HG03066 (cell line): ENCODE data around the gene PPP1R12B.
"Not testable (repeated sequence)": the region's sequence is repeated elsewhere in the genome, so short reads cannot be mapped to it uniquely, and the experiment has no call there.

Experiments
- ATAC-seq: cut with Tn5 transposase; IDR thresholded peaks from one replicate; pipeline ENCODE4 v1.9.1; 2021; ENCODE audit warnings: low read depth; ENCODE audit not compliant: unreplicated experiment

The PPP1R12B gene

GRCh38 chr1:202520857-202521216 lies 172.3 kb downstream of the PPP1R12B start:
- not testable (repeated sequence) for ATAC-seq

GRCh38 chr1:202521484-202521883 lies 173.0 kb downstream of the PPP1R12B start:
- ATAC-seq = not testable (repeated sequence)

GRCh38 chr1:202521886-202522285 lies 173.4 kb downstream of the PPP1R12B start:
- ATAC-seq = no peak

DNA sequence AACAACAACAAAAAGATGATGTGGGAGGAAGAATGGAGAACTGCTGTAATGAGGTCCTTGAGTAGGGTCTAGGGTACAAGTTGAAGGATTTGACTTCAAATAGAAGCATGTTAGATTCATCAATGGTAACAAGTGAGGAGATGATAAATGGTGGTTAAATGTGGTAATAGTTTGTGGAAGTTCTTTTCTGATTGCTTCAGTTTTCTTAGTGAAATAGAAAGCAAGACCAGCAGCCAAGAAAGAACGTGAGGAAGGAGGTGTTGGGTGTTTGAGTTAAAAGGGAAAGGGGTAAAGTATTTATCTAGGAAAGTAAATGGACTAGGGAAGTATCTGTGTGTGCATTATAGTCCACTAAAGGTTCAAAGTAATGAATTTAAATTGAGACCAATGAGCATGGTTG lies 177.6 kb downstream of the PPP1R12B start:
- not testable (repeated sequence) for ATAC-seq

DNA sequence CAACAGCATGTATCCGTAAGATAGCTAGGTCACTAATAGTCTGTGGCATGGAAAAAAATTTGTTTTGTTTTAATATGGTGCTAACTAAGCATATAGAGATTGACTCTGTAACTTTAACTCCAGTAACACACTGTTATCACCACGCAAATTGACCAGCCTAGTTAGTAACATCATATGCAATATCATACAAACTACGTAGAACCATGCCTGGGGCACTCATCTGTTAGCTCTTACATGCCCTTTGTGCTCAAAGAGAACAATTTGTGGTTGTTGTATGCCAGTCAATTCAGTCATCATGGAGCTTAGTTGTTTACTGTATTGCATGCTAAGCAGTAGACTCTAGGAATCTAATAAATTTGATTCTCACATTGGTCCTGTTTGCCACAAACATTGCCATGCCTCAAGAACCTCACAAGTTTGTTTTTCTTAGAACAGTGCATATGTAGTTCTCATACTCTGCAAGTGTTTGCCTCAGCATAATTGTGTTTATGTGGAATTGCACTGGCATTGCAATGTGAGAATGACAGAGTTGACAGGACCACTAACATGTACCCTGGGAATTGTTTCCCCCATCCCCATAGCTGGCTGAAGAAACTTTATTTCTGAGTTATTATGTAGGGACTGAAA lies 179.7 kb downstream of the PPP1R12B start:
- not testable (repeated sequence) for ATAC-seq

GRCh38 chr1:202530686-202531085 lies 182.2 kb downstream of the PPP1R12B start:
- ATAC-seq = not testable (repeated sequence)

GRCh38 chr1:202531472-202531811 lies 182.9 kb downstream of the PPP1R12B start:
- no peak for ATAC-seq

GRCh38 chr1:202531812-202532616 lies 183.5 kb downstream of the PPP1R12B start:
- not testable (repeated sequence) for ATAC-seq

DNA sequence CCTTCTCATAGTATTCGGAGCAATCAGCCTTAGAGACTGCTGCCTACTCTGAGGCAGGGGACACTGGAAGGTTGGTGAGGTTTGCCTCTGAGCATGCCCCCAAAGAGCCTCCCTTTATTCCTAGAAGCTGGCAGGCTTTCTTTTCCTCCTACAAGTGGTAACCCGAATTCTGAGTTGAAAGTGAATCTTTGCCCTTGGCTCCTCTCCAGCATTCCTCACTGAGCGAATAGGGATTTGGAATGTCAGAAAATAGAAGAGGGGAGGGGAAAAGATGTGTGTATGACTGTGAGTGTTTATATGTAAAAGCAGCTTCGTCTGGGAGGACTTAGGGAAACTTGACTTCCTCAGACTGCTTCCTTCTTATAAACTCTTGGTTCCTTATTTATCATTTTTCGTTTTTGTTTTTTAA lies 190.7 kb downstream of the PPP1R12B start:
- not testable (repeated sequence) for ATAC-seq

DNA sequence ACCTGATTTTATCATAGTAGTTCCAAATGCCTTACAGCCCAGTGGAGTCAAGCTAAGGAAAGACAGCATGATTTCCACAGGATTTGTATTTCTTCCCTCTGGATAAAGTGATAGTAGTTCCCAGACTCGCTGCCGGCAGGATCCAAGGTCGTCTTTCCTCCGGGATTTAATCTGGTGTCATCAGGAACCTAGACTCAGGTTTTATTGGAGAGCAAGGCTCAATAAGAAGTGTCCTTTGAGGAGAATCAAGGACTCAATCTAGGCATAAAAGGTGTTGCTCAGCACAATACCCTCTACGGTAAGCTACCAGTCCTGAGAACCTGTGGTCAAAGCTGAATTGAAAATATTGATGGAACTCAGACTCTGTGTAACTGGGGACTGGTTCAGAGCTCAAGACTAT lies 191.1 kb downstream of the PPP1R12B start:
- ATAC-seq = not testable (repeated sequence)

DNA sequence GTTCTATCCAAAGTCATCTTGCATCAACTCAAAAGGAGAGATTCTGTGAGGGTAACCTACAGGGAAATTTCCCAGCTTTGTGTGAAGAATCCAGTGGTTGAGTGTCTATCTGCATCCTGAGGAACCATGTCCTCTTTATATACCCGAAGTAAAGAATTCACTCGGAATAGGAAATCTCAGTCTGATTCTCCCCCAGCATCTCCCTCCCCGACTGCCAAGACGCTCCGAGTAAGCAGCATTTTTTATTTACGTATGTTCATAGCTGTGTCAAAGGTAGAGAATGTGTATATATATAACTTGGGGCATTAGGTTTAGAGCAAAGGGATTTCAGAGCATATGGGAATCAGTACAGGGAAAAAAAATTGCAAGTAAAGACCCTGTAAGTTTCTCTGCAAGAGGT lies 191.5 kb downstream of the PPP1R12B start:
- ATAC-seq = no peak

GRCh38 chr1:202540448-202540847 lies 191.9 kb downstream of the PPP1R12B start:
- ATAC-seq = no peak

DNA sequence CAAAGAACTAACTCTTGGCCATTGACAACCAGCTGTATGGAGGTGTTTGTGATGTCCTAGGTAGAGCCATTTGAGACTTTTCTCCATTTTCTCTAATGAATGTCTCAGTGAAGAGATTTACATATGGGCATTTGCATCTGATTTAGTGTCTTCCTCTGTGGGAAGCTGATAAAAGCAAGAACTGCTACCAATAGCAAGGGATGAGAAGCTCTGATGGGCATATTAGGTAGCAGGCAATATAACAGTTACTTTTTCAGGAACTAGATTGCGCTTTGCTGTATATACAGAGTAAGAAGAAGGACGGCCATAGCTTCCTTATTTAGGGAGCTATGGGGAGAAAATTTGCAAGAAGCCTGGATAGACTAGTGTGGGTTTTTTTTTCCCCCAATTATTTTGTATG lies 192.4 kb downstream of the PPP1R12B start:
- ATAC-seq = not testable (repeated sequence)

GRCh38 chr1:202542415-202542814 lies 193.9 kb downstream of the PPP1R12B start:
- ATAC-seq = not testable (repeated sequence)

DNA sequence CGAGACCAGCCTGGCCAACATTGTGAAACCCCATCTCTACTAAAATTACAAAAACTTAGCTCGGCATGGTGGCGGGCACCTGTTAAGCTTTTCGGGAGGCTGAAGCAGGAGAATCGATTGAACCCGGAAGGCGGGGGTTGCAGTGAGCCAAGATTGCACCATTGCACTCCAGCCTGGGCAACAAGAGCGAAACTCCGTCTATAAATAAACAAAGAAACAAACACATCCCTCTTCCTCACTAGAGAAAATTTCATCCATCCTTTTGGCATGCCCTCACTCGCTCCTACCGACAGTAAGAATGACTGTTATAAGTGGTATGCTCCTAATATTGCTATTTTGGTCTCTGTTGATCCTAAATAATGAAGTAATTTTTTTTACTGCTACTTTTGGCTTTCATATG lies 195.0 kb downstream of the PPP1R12B start:
- not testable (repeated sequence) for ATAC-seq

DNA sequence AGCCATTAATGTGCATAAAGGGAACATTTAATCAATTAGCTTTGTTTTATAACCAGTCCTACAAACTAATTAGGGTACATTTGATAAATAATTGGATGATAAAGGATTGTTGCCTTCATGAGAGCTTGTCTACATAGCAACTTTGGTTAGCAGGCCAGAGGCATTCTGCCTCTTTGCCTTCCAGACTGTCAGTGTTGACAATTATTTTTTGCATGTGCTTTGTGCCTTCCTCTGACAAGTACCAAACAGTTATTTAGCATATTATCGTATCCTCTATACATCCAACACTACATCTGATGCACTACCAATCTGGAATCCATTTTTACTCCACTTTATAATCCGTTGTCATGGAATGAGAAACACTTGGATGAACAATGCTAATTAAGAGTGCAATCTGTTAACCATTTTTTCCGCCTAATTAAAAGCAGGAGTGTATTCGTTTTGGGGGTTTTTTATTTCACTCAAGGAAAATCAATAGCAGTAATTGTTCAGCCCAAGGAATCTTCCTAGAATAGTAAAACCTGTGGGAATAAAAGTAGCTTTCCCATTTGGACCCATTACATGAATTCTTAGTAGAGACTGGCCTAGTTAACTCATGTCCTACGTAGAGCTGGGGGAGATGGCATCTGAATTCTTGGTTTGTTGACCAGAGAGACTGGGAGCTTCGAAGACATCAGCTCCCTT lies 196.4 kb downstream of the PPP1R12B start:
- not testable (repeated sequence) for ATAC-seq

- ATAC-seq = not testable (repeated sequence)
These were observed 197.3 kb downstream of the PPP1R12B start for GRCh38 chr1:202545647-202546303.

DNA sequence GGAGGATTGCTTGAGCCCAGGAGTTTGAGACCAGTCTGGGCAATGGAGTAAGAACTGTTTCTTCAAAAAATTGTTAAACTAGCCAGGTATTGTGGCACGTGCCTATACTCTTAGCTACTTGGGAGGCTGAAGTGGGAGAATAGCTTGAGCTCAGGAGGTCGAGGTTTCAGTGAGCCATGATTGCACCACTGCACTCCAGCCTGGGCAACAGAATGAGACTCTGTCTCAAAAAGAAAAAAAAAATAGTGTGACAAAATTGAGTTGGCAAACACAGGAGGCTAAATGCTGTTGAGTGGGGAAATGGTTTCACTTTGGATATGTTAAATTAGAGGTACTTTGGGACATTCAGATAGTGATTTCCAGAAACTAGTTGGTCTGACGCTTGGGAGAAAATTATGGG lies 197.9 kb downstream of the PPP1R12B start:
- ATAC-seq = peak; percentile 30

DNA sequence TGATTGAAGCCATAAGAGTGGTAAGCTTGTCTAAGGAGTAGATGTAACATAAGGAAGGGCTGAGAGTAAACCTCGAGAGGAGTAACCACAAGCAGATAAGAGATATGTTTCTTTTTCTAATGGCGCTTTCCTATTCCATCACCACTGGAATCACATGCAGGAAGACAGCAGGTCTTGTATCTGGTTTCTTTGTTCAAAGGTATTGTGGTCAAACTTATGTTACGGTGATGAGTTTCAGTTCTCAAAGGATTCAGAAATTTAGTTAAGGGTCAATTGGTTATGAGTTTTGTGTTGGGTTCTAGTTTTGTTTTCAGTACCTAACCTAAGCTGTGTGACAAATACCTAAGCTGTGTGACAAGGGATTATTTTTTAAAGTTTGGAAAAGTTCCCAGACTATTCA lies 198.3 kb downstream of the PPP1R12B start:
- peak; percentile 80 for ATAC-seq

- no peak for ATAC-seq
These were observed 198.7 kb downstream of the PPP1R12B start for GRCh38 chr1:202547215-202547614.

DNA sequence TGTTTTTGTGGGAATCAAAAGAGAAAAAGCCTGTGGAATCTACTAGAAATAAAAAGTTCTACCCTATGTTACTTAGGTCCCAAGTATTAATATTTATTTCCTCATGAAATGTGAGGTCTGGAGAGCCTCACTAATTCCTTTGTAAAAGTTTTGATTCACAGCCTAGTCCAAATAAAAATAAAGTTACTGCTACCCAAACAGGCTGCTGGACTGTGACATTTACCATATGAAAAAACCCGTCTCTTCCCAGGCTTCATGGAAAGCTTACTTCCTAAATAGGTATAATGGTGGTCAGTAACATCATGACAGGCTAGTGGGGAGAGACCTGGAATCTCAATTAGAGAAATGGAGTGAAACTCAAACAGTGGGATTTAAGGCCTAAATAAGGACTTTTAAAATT lies 201.6 kb downstream of the PPP1R12B start:
- not testable (repeated sequence) for ATAC-seq
